Peyer's patch (tissue), 4 donors: ENCODE measurements around the gene TBCK. TPM values are rescaled to one million over a fixed set of nuclear protein-coding genes. Genes with fewer than 3 reads are reported as not detected.

Experiments
- DNase-seq, 3 donors: peaks; one replicate each; pipeline ENCODE4 v3.0.0-alpha.2; 2017 to 2019
- H3K27ac ChIP-seq, 4 donors: fragments of 200-600 bp; sonication (generic); one replicate each; pipeline ENCODE4 v1.5.1; 2016 to 2019
- H3K27me3 ChIP-seq, 2 donors: fragments of 200-600 bp; sonication (generic); one replicate each; pipeline ENCODE4 v1.5.1; 2019
- H3K36me3 ChIP-seq, 3 donors: fragments of 200-600 bp; sonication (generic); one replicate each; pipeline ENCODE4 v1.5.1; 2016 to 2019
- H3K4me1 ChIP-seq, 4 donors: fragments of 200-600 bp; sonication (generic); one replicate each; pipeline ENCODE4 v1.5.1; 2016 to 2019
- H3K4me3 ChIP-seq, 4 donors: fragments of 200-600 bp; sonication (generic); 1 replicate in 3 of 4; 2 replicates in 1 of 4; pipeline ENCODE4 v1.5.1; 2016 to 2019; ENCODE audit warnings: mild to moderate bottlenecking in 1 of 4
- H3K9me3 ChIP-seq, 4 donors: fragments of 200-600 bp; sonication (generic); one replicate each; pipeline ENCODE4 v1.5.1; 2016 to 2019; ENCODE audit warnings: mild to moderate bottlenecking in 1 of 4
- CTCF ChIP-seq, 6 experiments: fragments of 450-650 bp in 4 of 6; fragments of 200-600 bp in 2 of 6; sonication (generic) in 1 of 6; IDR thresholded peaks; one replicate each; pipeline ENCODE4 v1.5.1; 2017 to 2019; ENCODE audit warnings: antibody characterized with exemption in 6 of 6, mild to moderate bottlenecking in 3 of 6, moderate library complexity in 1 of 6
- POLR2A ChIP-seq, 2 donors: fragments of 450-650 bp; IDR thresholded peaks; one replicate each; pipeline ENCODE4 v1.5.1; 2017; ENCODE audit warnings: antibody characterized with exemption in 2 of 2, mild to moderate bottlenecking in 2 of 2, moderate library complexity in 2 of 2
- total RNA-seq, 4 donors: library from RNA; depleted of rRNA; stranded (reverse); fragments of >200 nt; gene quantifications; one replicate each; pipeline ENCODE4 v1.1.0, GENCODE V29; 2016

The TBCK gene
- total RNA-seq, 4 donors from 2014 or later = 39.9 to 96.6 (median 53.1) TPM

GRCh38 chr4:105992641-105993305, 323.2 kb downstream of the TBCK start:
- no peaks in the 10 kb centered on the region for H3K9me3 ChIP-seq

GRCh38 chr4:105991726-105992125, 324.3 kb downstream of the TBCK start:
- no peak overlapping the region for H3K27ac ChIP-seq
- no peak for TF ChIP-seq CTCF (IDR thresholded peaks at IDR 0.05)
- no peak for TF ChIP-seq POLR2A (IDR thresholded peaks at IDR 0.05)
- H3K4me3 ChIP-seq = no peak overlapping the region
- no peaks in the 10 kb centered on the region for H3K27me3 ChIP-seq
- no peak for DNase-seq
- no peaks in the 10 kb centered on the region for H3K9me3 ChIP-seq
- H3K36me3 ChIP-seq = no peaks in the 10 kb centered on the region
- no peaks in the 10 kb centered on the region for H3K4me1 ChIP-seq

More at GRCh38 chr4:105992641-105993305, 323.2 kb downstream of the TBCK start:
- Histone ChIP-seq H3K36me3 (no peaks in the 10 kb centered on the region), H3K27ac (no peak overlapping the region), H3K4me1 (no peaks in the 10 kb centered on the region), H3K27me3 (no peaks in the 10 kb centered on the region), H3K4me3 (no peak overlapping the region)
- TF ChIP-seq CTCF (IDR thresholded peaks at IDR 0.05) (no peak), POLR2A (IDR thresholded peaks at IDR 0.05) (no peak)
- no peak for DNase-seq

Other genes with a start within 250 kb of the TBCK start
- 10 to 100 TPM; 18.3 to 40.4 (median 19.5) TPM for gene AIMP1, start 341 bp upstream of the TBCK start, total RNA-seq
- 10 to 100 TPM in 1 of 4 donors, 1 to 10 TPM in 1, not detected in 2; 3.1 to 27.5 TPM for gene GIMD1, start 52.6 kb upstream of the TBCK start, total RNA-seq